Breast epithelium (tissue), 3 donors: ENCODE measurements around the gene COX7A2.

Experiments used
- CTCF ChIP-seq, 3 donors: fragments of 450-650 bp; IDR thresholded peaks; one replicate each; pipeline ENCODE4 v1.5.1; 2016 to 2017; ENCODE audit warnings: antibody characterized with exemption in 3 of 3, mild to moderate bottlenecking in 3 of 3, moderate library complexity in 3 of 3
- POLR2A ChIP-seq: fragments of 450-650 bp; IDR thresholded peaks from one replicate; pipeline ENCODE4 v1.6.1; 2016; ENCODE audit warnings: antibody characterized with exemption, mild to moderate bottlenecking, moderate library complexity

- no peak for TF ChIP-seq POLR2A
- no peak for TF ChIP-seq CTCF (IDR thresholded peaks at IDR 0.05)
Measured at GRCh38 chr6:75267461-75267860, 23.9 kb upstream of the COX7A2 start.
